ENCODE data around the gene ARID3A. TPM values are rescaled to one million over a fixed set of nuclear protein-coding genes. Genes with fewer than 3 reads are reported as not detected.

Gene ARID3A
- total RNA-seq, 1 donor from 2014 or later = 5.7 TPM

GRCh38 chr19:992670-993055, 66.8 kb downstream of the ARID3A start:
- DNase-seq (no peak), ATAC-seq (no peak)
- intact Hi-C loops (cut with micrococcal nuclease) = no loop called here

- no peak for DNase-seq
- intact Hi-C loops (cut with micrococcal nuclease) = no loop called here
Measured at GRCh38 chr19:993361-993830, 67.6 kb downstream of the ARID3A start.

GRCh38 chr19:993831-994393, 68.1 kb downstream of the ARID3A start:
- DNase-seq (no peak), ATAC-seq (no peak)
- intact Hi-C loops (cut with micrococcal nuclease) = no loop called here

More at GRCh38 chr19:993361-993830, 67.6 kb downstream of the ARID3A start:
- no peak for ATAC-seq

- ATAC-seq (no peak), DNase-seq (no peak)
- intact Hi-C loops (cut with micrococcal nuclease) = no loop called here
Measured at GRCh38 chr19:994516-994915, 68.7 kb downstream of the ARID3A start.

GRCh38 chr19:995051-995827, 69.4 kb downstream of the ARID3A start:
- no peak for ATAC-seq
- DNase-seq = no peak
- intact Hi-C loops (cut with micrococcal nuclease) = no loop called here

GRCh38 chr19:996051-996838, 70.4 kb downstream of the ARID3A start:
- DNase-seq (no peak), ATAC-seq (no peak)
- intact Hi-C loops (cut with micrococcal nuclease) = no loop called here

- DNase-seq (no peak), ATAC-seq (no peak)
- intact Hi-C loops (cut with micrococcal nuclease) = no loop called here
Measured at GRCh38 chr19:998064-998463, 72.2 kb downstream of the ARID3A start.

- no peak for DNase-seq
- no peak for ATAC-seq
- intact Hi-C loops (cut with micrococcal nuclease) = no loop called here
Measured at GRCh38 chr19:999379-999719, 73.5 kb downstream of the ARID3A start.

- peak; percentile 69 for DNase-seq
- peak; percentile 51 for ATAC-seq
- intact Hi-C loops (cut with micrococcal nuclease) = no loop called here
Measured at GRCh38 chr19:1000095-1000494, 74.3 kb downstream of the ARID3A start, which contains the start of gene GRIN3B. TSS of gene GRIN3B (plus strand) at chr19:1000419. CDS start at chr19:1000438, 19 bp downstream.

GRCh38 chr19:1000591-1001537, 75.0 kb downstream of the ARID3A start:
- ATAC-seq (no peak), DNase-seq (no peak)
- intact Hi-C loops (cut with micrococcal nuclease) = no loop called here

- ATAC-seq = peak; percentile 71
Measured at GRCh38 chr19:1001538-1002166, 75.8 kb downstream of the ARID3A start.

GRCh38 chr19:1002600-1002999, 76.8 kb downstream of the ARID3A start:
- intact Hi-C loops (cut with micrococcal nuclease) = no loop called here
- ATAC-seq = no peak
- no peak for DNase-seq

More at GRCh38 chr19:1001538-1002166, 75.8 kb downstream of the ARID3A start:
- intact Hi-C loops (cut with micrococcal nuclease) = no loop called here
- peak; percentile 74 for DNase-seq

GRCh38 chr19:1003283-1003682, 77.4 kb downstream of the ARID3A start:
- ATAC-seq (no peak), DNase-seq (no peak)
- intact Hi-C loops (cut with micrococcal nuclease) = no loop called here

GRCh38 chr19:1004204-1004802, 78.5 kb downstream of the ARID3A start:
- DNase-seq (no peak), ATAC-seq (no peak)
- intact Hi-C loops (cut with micrococcal nuclease) = no loop called here

- DNase-seq (no peak), ATAC-seq (no peak)
- intact Hi-C loops (cut with micrococcal nuclease) = no loop called here
Measured at GRCh38 chr19:1004803-1005664, 79.2 kb downstream of the ARID3A start.

GRCh38 chr19:1006711-1007398, 81.0 kb downstream of the ARID3A start:
- DNase-seq (no peak), ATAC-seq (no peak)
- intact Hi-C loops (cut with micrococcal nuclease) = no loop called here
